Chondrocyte (in vitro differentiated cells): ENCODE measurements around the gene ST7. TPM values are rescaled to one million over a fixed set of nuclear protein-coding genes. Genes with fewer than 3 reads are reported as not detected.
A peak's percentile ranks its signal among the peaks of the same experiment; 100 is the strongest.

Source experiments
- DNase-seq: peaks from one replicate; pipeline ENCODE4 v3.0.0; 2021; ENCODE audit warnings: mixed read lengths, low spot score
- H3K27ac Mint-ChIP-seq: one replicate; pipeline ENCODE4 v1.8.0; 2021; ENCODE audit warnings: mild to moderate bottlenecking, moderate library complexity, mixed read lengths; ENCODE audit not compliant: unreplicated experiment
- H3K27me3 Mint-ChIP-seq: 2 replicates; pipeline ENCODE4 v1.8.0; 2021; ENCODE audit warnings: low read depth, mixed read lengths
- H3K36me3 Mint-ChIP-seq: 2 replicates; pipeline ENCODE4 v1.8.0; 2021; ENCODE audit warnings: low read depth, mixed read lengths
- H3K4me1 Mint-ChIP-seq: 2 replicates; pipeline ENCODE4 v1.8.0; 2021; ENCODE audit warnings: low read depth, mild to moderate bottlenecking, mixed read lengths
- H3K4me3 Mint-ChIP-seq: one replicate; pipeline ENCODE4 v1.8.0; 2021; ENCODE audit warnings: mild to moderate bottlenecking, moderate library complexity, mixed read lengths; ENCODE audit not compliant: unreplicated experiment
- H3K9me3 Mint-ChIP-seq: 2 replicates; pipeline ENCODE4 v1.8.0; 2021; ENCODE audit warnings: low read depth, mixed read lengths
- total RNA-seq: library from RNA; stranded (reverse); gene quantifications from 3 replicates; pipeline ENCODE4 v1.2.1, GENCODE V29; 2021
- TF ChIP-seq, protein P1 (sequence below): fragments of 200-600 bp; sonication (generic); IDR thresholded peaks from 2 replicates; pipeline ENCODE4 v1.5.0; 2021; ENCODE audit warnings: antibody characterized with exemption, mild to moderate bottlenecking, moderate library complexity

The ST7 gene
- total RNA-seq, 1 donor from 2014 or later = 69.7 TPM

DNA sequence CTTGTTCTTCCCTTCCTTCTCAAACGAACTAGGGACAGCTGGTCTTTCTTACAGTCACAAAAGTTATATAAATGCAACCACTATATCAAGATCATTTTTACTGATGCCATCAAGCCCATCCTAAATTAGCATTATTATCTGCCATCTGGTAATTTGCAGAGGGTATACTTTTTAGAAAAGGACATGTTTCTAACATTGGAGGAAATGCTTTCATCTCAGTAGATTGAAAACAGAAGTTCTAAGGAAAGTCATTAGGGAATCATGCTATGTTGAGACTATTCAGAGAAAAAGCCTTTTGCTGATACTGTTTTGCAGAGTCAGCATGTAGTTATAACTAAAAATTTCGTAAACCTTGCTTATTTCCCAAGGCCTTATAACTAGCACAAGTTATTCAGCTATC is 222.9 kb downstream of the ST7 start:
- no peak overlapping the region for H3K27ac Mint-ChIP-seq
- peaks cover 29% of the 10 kb centered on the region for H3K36me3 Mint-ChIP-seq
- no peak overlapping the region for H3K4me3 Mint-ChIP-seq
- H3K27me3 Mint-ChIP-seq = no peaks in the 10 kb centered on the region
- TF ChIP-seq, protein P1, sequence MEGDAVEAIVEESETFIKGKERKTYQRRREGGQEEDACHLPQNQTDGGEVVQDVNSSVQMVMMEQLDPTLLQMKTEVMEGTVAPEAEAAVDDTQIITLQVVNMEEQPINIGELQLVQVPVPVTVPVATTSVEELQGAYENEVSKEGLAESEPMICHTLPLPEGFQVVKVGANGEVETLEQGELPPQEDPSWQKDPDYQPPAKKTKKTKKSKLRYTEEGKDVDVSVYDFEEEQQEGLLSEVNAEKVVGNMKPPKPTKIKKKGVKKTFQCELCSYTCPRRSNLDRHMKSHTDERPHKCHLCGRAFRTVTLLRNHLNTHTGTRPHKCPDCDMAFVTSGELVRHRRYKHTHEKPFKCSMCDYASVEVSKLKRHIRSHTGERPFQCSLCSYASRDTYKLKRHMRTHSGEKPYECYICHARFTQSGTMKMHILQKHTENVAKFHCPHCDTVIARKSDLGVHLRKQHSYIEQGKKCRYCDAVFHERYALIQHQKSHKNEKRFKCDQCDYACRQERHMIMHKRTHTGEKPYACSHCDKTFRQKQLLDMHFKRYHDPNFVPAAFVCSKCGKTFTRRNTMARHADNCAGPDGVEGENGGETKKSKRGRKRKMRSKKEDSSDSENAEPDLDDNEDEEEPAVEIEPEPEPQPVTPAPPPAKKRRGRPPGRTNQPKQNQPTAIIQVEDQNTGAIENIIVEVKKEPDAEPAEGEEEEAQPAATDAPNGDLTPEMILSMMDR = no peak
- DNase-seq = no peak
- H3K9me3 Mint-ChIP-seq = no peaks in the 10 kb centered on the region
- peaks cover 12% of the 10 kb centered on the region for H3K4me1 Mint-ChIP-seq

DNA sequence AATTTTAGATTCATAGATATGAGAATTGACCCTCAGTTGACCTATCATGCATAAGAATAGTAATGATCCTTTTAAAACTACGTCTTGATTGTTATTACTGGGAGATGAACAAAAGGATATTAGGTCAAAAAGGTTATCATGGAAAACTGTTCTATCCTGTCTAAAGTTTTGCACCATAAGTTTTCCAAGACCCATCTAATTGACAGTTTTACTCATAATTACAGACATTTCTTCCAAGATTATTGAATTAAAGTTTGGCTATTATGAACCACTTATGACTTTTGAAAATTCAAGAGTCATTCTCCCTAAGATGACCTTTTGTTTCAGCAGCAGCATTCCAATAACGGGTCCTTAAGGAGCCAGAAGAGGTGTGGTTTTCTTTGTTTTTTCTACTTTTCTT is 225.3 kb downstream of the ST7 start:
- H3K27me3 Mint-ChIP-seq = no peaks in the 10 kb centered on the region
- peaks cover 13% of the 10 kb centered on the region for H3K4me1 Mint-ChIP-seq
- DNase-seq = no peak
- H3K27ac Mint-ChIP-seq = no peak overlapping the region
- TF ChIP-seq, protein P1 = no peak
- H3K36me3 Mint-ChIP-seq = peaks cover 24% of the 10 kb centered on the region
- no peaks in the 10 kb centered on the region for H3K9me3 Mint-ChIP-seq
- H3K4me3 Mint-ChIP-seq = no peak overlapping the region

DNA sequence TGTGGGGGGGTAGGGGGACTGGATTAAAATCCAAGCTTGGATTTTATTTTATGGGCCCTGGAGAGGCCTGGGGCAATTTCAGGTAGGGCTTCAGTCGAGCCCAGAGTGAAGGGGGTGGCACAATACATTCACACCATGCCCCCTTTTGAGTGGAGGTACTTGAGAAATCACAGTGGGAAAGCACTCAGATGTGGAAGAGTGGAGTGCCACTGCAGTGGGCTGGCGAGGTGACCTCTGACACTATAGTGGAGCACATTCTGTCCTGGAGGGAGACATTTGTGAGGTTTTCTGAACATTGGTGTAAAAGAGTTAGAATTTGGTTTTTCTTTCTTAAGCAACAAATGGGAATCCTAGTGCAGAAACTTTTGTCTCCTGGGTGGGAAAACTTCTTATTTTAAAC is 226.4 kb downstream of the ST7 start:
- TF ChIP-seq, protein P1 = no peak
- Mint-ChIP-seq H3K9me3 (no peaks in the 10 kb centered on the region), H3K27me3 (no peaks in the 10 kb centered on the region), H3K4me3 (no peak overlapping the region), H3K27ac (no peak overlapping the region), H3K4me1 (peaks cover 22% of the 10 kb centered on the region), H3K36me3 (peaks cover 26% of the 10 kb centered on the region)
- DNase-seq = no peak

DNA sequence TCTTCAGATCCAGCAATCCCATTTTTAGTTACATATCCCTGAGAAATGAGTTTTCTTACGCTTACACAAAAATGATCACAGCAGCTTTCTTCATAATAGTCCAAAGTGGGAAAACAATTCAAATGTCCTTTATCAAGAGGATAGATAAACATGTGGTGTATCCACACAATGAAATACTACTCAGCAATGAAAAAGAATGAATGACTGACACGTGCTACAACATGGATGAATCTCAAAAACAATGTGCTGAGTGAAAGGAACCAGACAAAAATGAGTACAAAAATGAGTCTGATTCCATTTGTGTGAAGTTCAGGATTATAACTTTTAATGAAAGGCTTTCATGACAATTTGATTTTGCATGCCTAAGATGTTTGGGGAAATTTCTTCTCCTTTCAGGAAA is 230.4 kb downstream of the ST7 start:
- TF ChIP-seq, protein P1 = no peak
- peak overlapping the region; percentile 60 for H3K27ac Mint-ChIP-seq
- H3K9me3 Mint-ChIP-seq = no peaks in the 10 kb centered on the region
- no peak for DNase-seq
- no peak overlapping the region for H3K4me3 Mint-ChIP-seq
- H3K27me3 Mint-ChIP-seq = no peaks in the 10 kb centered on the region
- peaks cover 46% of the 10 kb centered on the region for H3K4me1 Mint-ChIP-seq
- peaks cover 25% of the 10 kb centered on the region for H3K36me3 Mint-ChIP-seq

DNA sequence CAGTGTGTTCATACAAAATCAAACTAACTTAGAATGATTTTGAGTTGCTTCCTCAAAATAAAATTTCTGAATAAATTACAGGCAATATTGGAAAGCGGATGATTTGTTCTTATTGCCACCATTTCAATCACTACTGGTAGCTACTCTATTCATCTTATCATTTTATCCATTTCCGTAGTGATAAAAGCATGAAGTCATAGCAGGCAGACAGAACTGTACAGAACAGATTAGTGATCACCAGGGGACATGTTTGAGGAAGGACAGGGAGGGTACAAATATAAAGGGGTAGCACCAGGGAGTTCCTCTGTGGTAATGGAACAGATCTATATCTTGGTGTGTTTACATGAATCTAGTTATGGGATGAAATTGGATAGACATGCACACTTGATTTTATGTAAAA is 231.1 kb downstream of the ST7 start:
- H3K36me3 Mint-ChIP-seq = peaks cover 22% of the 10 kb centered on the region
- no peaks in the 10 kb centered on the region for H3K9me3 Mint-ChIP-seq
- no peaks in the 10 kb centered on the region for H3K27me3 Mint-ChIP-seq
- no peak overlapping the region for H3K4me3 Mint-ChIP-seq
- H3K4me1 Mint-ChIP-seq = peaks cover 49% of the 10 kb centered on the region
- no peak overlapping the region for H3K27ac Mint-ChIP-seq
- no peak for DNase-seq
- TF ChIP-seq, protein P1 = no peak
